PC-9 (cell line): ENCODE results near the gene MAP3K4. TPM values are rescaled to one million over a fixed set of nuclear protein-coding genes. Genes with fewer than 3 reads are reported as not detected.

Experiments
- BruUV-seq: library from RNA; stranded (reverse); fragments of 400-500 nt; replicated peaks from 2 replicates; lab custom pipeline; 2021; lab: Mats Ljungman, UMichigan
- CTCF ChIA-PET: fragments of 300-600 bp; sonication (Branson Sonifier 250); formaldehyde crosslinking; loops from one replicate; lab custom pipeline; 2022; ENCODE audit warnings: antibody characterized with exemption; lab: Charles Lee
- POLR2A ChIA-PET: fragments of 300-600 bp; sonication (Branson Sonifier 250); formaldehyde crosslinking; loops from one replicate; lab custom pipeline; 2022; ENCODE audit warnings: antibody characterized with exemption; ENCODE audit not compliant: unreplicated experiment; lab: Charles Lee
- DNase-seq, 2 experiments: peaks; one replicate each; pipeline versions ENCODE4 v3.0.0 to v3.0.0-alpha.2; 2015 to 2022; ENCODE audit warnings: mixed read lengths in 1 of 2
- H2AFZ ChIP-seq: fragments of 200-600 bp; sonication (generic); 2 replicates; pipeline ENCODE4 v1.8.1; 2017; ENCODE audit warnings: antibody characterized with exemption
- H3F3A ChIP-seq: fragments of 200-600 bp; sonication (generic); 2 replicates; pipeline ENCODE4 v1.8.1; 2017; ENCODE audit warnings: antibody characterized with exemption, mild to moderate bottlenecking, low read depth; ENCODE audit not compliant: insufficient read depth
- H3K27ac ChIP-seq: fragments of 200-600 bp; sonication (generic); 2 replicates; pipeline ENCODE4 v1.6.1; 2016; ENCODE audit warnings: mixed run types
- H3K27me3 ChIP-seq: fragments of 200-600 bp; sonication (generic); 2 replicates; pipeline ENCODE4 v1.6.1; 2016; ENCODE audit warnings: low read depth, mixed run types; ENCODE audit not compliant: insufficient read depth
- H3K36me3 ChIP-seq: fragments of 200-600 bp; sonication (generic); 2 replicates; pipeline ENCODE4 v1.6.1; 2016; ENCODE audit warnings: low read depth, mixed run types
- H3K4me1 ChIP-seq: fragments of 200-600 bp; sonication (generic); replicated peaks from 2 replicates; pipeline ENCODE4 v1.6.1; 2016; ENCODE audit warnings: mixed run types; ENCODE audit not compliant: insufficient read depth
- H3K4me2 ChIP-seq: fragments of 200-600 bp; sonication (generic); 2 replicates; pipeline ENCODE4 v1.6.1; 2017; ENCODE audit warnings: mixed run types
- H3K4me3 ChIP-seq: fragments of 200-600 bp; sonication (generic); 2 replicates; pipeline ENCODE4 v1.6.1; 2016; ENCODE audit warnings: mixed run types
- H3K79me2 ChIP-seq: fragments of 200-600 bp; sonication (generic); 2 replicates; pipeline ENCODE4 v1.6.1; 2017; ENCODE audit warnings: low read depth, mixed run types
- H3K9me2 ChIP-seq: fragments of 200-600 bp; sonication (generic); 2 replicates; pipeline ENCODE4 v1.8.1; 2017; ENCODE audit warnings: mild to moderate bottlenecking; ENCODE audit not compliant: insufficient read depth
- H3K9me3 ChIP-seq: fragments of 200-600 bp; sonication (generic); 2 replicates; pipeline ENCODE4 v1.8.1; 2016; ENCODE audit warnings: low read depth; ENCODE audit not compliant: insufficient read depth
- H4K20me1 ChIP-seq: fragments of 200-600 bp; sonication (generic); 2 replicates; pipeline ENCODE4 v1.8.1; 2017; ENCODE audit not compliant: insufficient read depth
- EZH2 ChIP-seq: fragments of 200-600 bp; sonication (generic); IDR thresholded peaks from 2 replicates; pipeline ENCODE4 v1.8.0; 2017; ENCODE audit warnings: antibody characterized with exemption, low read depth
- intact Hi-C: fragments of 100-400 bp; cut with micrococcal nuclease; formaldehyde crosslinking; loops from one replicate; pipeline ENCODE4 v1.10.0; 2022; ENCODE audit not compliant: unreplicated experiment
- total RNA-seq: library from RNA; stranded (reverse); gene quantifications from 2 replicates; pipeline ENCODE4 v1.2.3, GENCODE V29; 2021
- TF ChIP-seq, protein P1 (sequence below): fragments of 200-600 bp; sonication (generic); conservative IDR thresholded peaks from 2 replicates; pipeline ENCODE4 v1.6.1; 2017; ENCODE audit warnings: mixed run types, antibody characterized with exemption, mild to moderate bottlenecking, moderate library complexity

MAP3K4 gene
- total RNA-seq, 1 experiment from 2014 or later = 13.0 TPM

DNA sequence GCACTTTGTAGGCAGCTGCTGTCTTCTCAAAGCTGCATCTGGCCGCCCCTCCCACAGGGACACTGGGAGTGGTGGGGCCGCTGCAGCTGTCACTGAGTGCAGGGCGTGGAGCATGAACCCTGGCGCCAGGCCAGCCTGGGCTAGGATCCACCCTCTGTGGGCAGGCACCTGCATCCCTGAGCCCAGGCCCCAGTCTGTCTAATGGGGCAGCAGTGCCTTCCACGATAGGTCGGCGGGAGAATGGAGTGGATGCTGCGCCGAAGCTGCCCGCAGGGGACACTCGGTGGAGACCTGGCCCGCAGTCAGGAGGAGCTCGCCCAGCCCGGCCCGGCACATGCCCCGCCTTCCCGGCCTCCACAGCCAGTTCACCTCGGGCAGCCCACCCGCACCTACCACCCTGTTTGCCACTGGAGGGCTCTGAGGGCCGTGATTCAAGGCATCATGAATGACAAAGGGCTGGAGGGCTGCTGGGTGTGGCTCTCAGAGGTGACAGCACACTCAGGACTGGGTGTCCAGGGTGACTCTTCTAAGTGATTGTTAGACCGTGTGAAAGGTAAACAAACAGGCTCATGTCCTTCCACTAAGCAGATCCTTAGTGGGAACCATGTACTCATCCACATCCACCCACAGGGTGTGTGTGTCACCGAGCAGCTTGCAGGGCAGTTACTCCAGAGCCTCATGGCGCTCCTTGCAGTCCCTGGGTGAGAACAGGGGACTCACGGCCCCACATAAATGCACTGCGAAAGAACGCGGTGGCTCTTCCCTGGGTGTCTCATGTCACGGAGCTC, 148.4 kb downstream of the MAP3K4 start:
- Histone ChIP-seq H3K9me3 (no peaks in the 10 kb centered on the region), H3K4me2 (no peak overlapping the region), H3F3A (no peaks in the 10 kb centered on the region), H3K27ac (no peak overlapping the region), H3K9me2 (no peaks in the 10 kb centered on the region), H4K20me1 (no peaks in the 10 kb centered on the region), H3K79me2 (no peaks in the 10 kb centered on the region), H3K36me3 (no peaks in the 10 kb centered on the region), H2AFZ (no peak overlapping the region), H3K27me3 (peaks cover 30% of the 10 kb centered on the region), H3K4me3 (no peak overlapping the region), H3K4me1 (no peaks in the 10 kb centered on the region)
- DNase-seq = no peak
- CTCF ChIA-PET = no interaction called here
- BruUV-seq = no TSS peak
- no peak for TF ChIP-seq EZH2
- TF ChIP-seq, protein P1, sequence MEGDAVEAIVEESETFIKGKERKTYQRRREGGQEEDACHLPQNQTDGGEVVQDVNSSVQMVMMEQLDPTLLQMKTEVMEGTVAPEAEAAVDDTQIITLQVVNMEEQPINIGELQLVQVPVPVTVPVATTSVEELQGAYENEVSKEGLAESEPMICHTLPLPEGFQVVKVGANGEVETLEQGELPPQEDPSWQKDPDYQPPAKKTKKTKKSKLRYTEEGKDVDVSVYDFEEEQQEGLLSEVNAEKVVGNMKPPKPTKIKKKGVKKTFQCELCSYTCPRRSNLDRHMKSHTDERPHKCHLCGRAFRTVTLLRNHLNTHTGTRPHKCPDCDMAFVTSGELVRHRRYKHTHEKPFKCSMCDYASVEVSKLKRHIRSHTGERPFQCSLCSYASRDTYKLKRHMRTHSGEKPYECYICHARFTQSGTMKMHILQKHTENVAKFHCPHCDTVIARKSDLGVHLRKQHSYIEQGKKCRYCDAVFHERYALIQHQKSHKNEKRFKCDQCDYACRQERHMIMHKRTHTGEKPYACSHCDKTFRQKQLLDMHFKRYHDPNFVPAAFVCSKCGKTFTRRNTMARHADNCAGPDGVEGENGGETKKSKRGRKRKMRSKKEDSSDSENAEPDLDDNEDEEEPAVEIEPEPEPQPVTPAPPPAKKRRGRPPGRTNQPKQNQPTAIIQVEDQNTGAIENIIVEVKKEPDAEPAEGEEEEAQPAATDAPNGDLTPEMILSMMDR = no peak
- POLR2A ChIA-PET = no interaction called here
- intact Hi-C loops = no loop called here

DNA sequence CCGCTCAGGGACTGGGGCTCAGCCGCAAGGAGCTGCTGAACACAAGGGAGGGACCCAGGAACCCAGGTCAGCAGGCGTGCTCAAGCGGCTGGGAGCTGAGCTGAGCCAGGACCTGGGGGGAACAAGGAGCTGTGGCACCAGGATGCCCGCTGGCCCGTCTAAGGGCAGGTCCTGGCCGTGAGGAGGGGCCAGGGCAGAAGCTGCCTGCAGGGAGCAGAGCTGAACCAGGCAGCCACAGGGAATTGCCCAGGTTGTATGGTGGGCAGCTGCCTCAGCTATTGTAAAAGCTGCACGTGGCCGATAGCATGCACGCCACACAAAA, 148.9 kb downstream of the MAP3K4 start:
- POLR2A ChIA-PET = no interaction called here
- TF ChIP-seq, protein P1 = no peak
- no peak for TF ChIP-seq EZH2
- DNase-seq = no peak
- no peaks in the 10 kb centered on the region for H3K36me3 ChIP-seq
- H3K4me2 ChIP-seq = no peak overlapping the region
- H4K20me1 ChIP-seq = no peaks in the 10 kb centered on the region
- intact Hi-C loops = no loop called here
- CTCF ChIA-PET = no interaction called here
- no peaks in the 10 kb centered on the region for H3K4me1 ChIP-seq
- no peaks in the 10 kb centered on the region for H3K79me2 ChIP-seq
- H3F3A ChIP-seq = no peaks in the 10 kb centered on the region
- no peaks in the 10 kb centered on the region for H3K9me3 ChIP-seq
- no TSS peak for BruUV-seq
- no peak overlapping the region for H2AFZ ChIP-seq
- no peaks in the 10 kb centered on the region for H3K9me2 ChIP-seq
- H3K4me3 ChIP-seq = no peak overlapping the region
- peaks cover 36% of the 10 kb centered on the region for H3K27me3 ChIP-seq
- no peak overlapping the region for H3K27ac ChIP-seq

DNA sequence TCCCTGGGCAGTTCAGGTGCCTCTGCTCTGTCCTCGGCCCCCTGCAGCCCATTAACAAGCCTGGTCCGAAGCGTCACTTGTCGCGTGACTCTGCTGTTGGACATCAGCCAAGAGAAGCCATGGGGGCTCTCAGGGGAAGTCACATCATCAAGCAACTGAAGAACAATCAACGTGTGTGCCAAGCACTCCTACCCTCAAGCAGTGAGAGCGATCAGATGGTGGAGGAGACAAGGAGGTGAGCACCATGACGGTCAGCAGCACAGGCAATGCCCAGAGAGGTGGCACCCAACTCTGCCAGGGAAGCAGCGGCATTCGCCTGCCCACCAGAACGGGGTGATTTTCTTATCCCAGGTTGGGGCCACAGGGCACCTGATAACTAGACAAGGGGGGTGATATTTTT, 149.6 kb downstream of the MAP3K4 start:
- CTCF ChIA-PET = no interaction called here
- Histone ChIP-seq H3K4me3 (no peak overlapping the region), H3K9me2 (no peaks in the 10 kb centered on the region), H4K20me1 (no peaks in the 10 kb centered on the region), H3K27me3 (peaks cover 43% of the 10 kb centered on the region), H3K4me2 (no peak overlapping the region), H3K79me2 (no peaks in the 10 kb centered on the region), H3K36me3 (no peaks in the 10 kb centered on the region), H3K4me1 (no peaks in the 10 kb centered on the region), H3K9me3 (no peaks in the 10 kb centered on the region), H2AFZ (no peak overlapping the region), H3F3A (no peaks in the 10 kb centered on the region), H3K27ac (no peak overlapping the region)
- intact Hi-C loops = no loop called here
- DNase-seq = no peak
- BruUV-seq = no TSS peak
- POLR2A ChIA-PET = no interaction called here
- no peak for TF ChIP-seq EZH2
- TF ChIP-seq, protein P1 = no peak
